NCI-H774 (cell line): ENCODE measurements around the gene BAMBI.

ENCODE experiments used
- DNase-seq: peaks from one replicate; lab custom pipeline; 2025; lab: John Stamatoyannopoulos, UW

Gene BAMBI

GRCh38 chr10:28676326-28676967 lies 874 bp upstream of the BAMBI start:
- DNase-seq = no peak

- no peak for DNase-seq
Measured at GRCh38 chr10:28677888-28678686, 766 bp downstream of the BAMBI start.

GRCh38 chr10:28678687-28679457 lies 1.6 kb downstream of the BAMBI start:
- DNase-seq = no peak

GRCh38 chr10:28679581-28680357 lies 2.4 kb downstream of the BAMBI start:
- no peak for DNase-seq

GRCh38 chr10:28680358-28680752 lies 3.0 kb downstream of the BAMBI start:
- no peak for DNase-seq

- DNase-seq = no peak
Measured at GRCh38 chr10:28681291-28681763, 4.0 kb downstream of the BAMBI start.

- DNase-seq = no peak
Measured at GRCh38 chr10:28681928-28682750, 4.8 kb downstream of the BAMBI start.

- no peak for DNase-seq
Measured at GRCh38 chr10:28684157-28684985, 7.0 kb downstream of the BAMBI start.

- DNase-seq = no peak
Measured at GRCh38 chr10:28684986-28685580, 7.8 kb downstream of the BAMBI start.

GRCh38 chr10:28685717-28686116 lies 8.4 kb downstream of the BAMBI start:
- DNase-seq = no peak

GRCh38 chr10:28686835-28687682 lies 9.7 kb downstream of the BAMBI start:
- no peak for DNase-seq

GRCh38 chr10:28687683-28688001 lies 10.3 kb downstream of the BAMBI start:
- DNase-seq = no peak

- no peak for DNase-seq
Measured at GRCh38 chr10:28690545-28690944, 13.2 kb downstream of the BAMBI start.

GRCh38 chr10:28691187-28691694 lies 13.9 kb downstream of the BAMBI start:
- no peak for DNase-seq

GRCh38 chr10:28692050-28692449 lies 14.7 kb downstream of the BAMBI start:
- DNase-seq = no peak

- no peak for DNase-seq
Measured at GRCh38 chr10:28694530-28694929, 17.2 kb downstream of the BAMBI start.

- DNase-seq = no peak
Measured at GRCh38 chr10:28698075-28698474, 20.8 kb downstream of the BAMBI start.

GRCh38 chr10:28704464-28705161 lies 27.3 kb downstream of the BAMBI start:
- no peak for DNase-seq
